D721Med (cell line): ENCODE measurements around the gene RPN1.

Experiments used
- DNase-seq: peaks from one replicate; pipeline ENCODE4 v3.0.0; 2011; ENCODE audit warnings: low spot score; ENCODE audit not compliant: insufficient read length
- FAIRE-seq: peaks from 2 replicates; lab custom pipeline; 2011; peaks lifted over from hg19 to GRCh38; lab: Jason Lieb, UNC
- CTCF ChIP-seq: IDR thresholded peaks from 2 replicates; pipeline ENCODE4 v1.5.1; 2012; ENCODE audit warnings: mild to moderate bottlenecking, control low read depth; ENCODE audit not compliant: insufficient read depth; ENCODE audit errors: missing control alignments

Gene RPN1

GRCh38 chr3:128606094-128606493 lies 44.5 kb downstream of the RPN1 start:
- FAIRE-seq = no peak
- DNase-seq = no peak
- no peak for TF ChIP-seq CTCF

DNA sequence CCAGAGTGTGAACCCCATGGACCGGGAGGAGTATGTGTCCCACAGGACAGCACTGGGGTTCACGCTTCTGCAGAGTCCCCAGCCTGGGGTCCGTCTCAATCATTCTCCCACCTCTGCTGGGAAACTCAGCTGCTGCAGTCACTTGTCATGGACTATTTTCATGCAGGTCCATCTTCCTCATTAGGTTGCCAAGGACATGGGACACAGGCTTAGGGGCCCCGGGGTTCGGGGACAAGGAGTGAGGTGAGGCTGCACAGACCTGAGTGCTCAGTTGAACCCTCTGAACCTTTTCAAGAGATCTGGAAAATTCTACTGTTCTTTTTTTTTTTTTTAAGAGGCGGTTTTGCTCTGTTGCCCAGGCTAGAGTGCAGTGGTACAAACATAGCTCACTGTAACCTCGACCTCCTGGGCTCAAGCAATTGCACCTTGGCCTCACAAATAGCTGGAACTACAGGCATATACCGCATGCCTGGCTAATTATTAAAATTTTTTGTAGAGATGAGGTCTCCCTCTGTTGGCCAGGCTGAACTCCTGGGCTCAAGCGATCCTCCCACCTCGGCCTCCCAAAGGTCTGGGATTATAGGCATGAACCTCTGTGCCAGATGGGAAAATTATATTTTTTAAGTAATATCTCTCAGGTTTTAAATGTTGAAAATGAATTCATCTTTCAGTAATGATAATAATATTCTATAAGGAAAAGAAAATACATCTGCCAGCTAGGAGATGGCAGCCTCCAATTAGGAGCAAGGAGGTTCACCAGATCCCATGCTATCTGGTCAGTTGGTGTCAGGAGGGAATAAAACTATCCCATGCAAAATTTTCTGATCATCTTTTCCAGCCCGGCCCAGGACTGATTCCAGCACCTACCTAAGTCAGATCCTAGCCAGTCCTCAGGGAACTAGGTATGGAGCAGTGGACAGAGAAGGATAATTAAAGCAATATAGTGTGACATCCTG lies 45.2 kb downstream of the RPN1 start:
- DNase-seq = no peak
- no peak for TF ChIP-seq CTCF

DNA sequence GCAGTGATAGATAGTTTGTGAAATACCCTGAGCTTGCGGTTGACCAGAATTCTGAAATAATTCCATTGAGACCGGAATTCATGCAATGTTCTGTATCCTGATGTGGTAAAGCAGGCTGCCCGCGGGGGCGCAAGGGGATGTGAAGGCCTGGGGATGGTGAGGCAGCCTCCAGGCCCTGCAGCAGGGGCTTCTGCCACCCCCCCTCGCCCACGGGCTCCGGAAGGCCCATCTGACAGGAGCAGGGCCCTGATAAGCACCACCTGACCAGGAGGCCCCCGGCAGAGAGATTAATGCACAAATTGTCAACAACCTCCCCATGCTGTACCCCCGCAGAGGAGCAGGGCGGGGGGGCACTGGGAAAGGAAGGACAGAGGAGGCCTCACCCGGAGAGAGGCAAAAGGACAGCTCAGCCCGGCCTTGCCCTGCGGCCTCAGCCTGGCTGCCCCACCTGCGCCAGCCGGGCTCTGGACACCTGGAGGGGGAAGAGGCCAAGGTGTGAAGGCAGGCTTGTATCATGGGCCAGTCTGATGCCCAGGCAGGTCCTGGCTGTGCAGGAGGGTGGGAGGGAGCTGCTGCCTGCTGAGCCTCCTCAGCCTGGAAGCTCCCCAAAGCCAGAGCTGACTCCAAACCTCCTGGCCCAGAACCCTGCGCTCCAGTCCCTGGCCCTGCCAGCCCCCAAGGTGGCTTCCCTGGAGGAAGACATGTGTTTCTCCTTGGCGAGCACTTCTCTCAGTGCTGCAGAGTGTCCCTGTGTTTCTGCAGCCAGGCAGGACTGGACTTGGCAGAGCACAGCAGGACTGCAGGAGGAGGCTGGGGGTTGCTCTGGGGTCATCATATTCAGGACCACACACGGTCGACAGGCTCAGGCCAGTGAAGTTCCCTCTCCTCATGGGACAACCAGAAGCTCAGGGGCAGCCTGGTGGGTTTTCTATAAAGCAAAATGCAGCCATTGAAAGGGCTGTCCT lies 46.5 kb downstream of the RPN1 start:
- FAIRE-seq (no peak), DNase-seq (no peak)
- TF ChIP-seq CTCF = no peak

More for the DNA sequence above, 45.2 kb downstream of the RPN1 start:
- no peak for FAIRE-seq

DNA sequence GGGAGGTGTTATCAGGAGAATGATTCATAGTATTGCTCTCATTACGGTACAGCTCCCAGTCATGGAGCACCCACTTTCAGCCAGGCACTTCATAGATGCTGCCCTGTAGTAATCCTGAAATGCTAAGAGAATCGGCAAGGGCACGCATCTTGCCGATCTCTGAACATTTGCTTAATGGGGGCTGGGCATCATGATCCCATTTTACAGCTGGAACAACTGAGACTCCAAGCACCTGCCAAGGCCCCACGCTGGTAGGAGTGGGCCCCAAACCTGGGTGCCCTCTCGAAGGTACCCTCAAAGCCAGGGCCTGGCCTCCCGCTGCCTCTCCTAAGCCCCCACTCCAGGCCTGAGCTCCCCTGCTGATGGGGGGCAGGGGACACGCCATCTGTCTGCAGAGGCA lies 47.3 kb downstream of the RPN1 start:
- DNase-seq = no peak
- no peak for FAIRE-seq
- no peak for TF ChIP-seq CTCF

DNA sequence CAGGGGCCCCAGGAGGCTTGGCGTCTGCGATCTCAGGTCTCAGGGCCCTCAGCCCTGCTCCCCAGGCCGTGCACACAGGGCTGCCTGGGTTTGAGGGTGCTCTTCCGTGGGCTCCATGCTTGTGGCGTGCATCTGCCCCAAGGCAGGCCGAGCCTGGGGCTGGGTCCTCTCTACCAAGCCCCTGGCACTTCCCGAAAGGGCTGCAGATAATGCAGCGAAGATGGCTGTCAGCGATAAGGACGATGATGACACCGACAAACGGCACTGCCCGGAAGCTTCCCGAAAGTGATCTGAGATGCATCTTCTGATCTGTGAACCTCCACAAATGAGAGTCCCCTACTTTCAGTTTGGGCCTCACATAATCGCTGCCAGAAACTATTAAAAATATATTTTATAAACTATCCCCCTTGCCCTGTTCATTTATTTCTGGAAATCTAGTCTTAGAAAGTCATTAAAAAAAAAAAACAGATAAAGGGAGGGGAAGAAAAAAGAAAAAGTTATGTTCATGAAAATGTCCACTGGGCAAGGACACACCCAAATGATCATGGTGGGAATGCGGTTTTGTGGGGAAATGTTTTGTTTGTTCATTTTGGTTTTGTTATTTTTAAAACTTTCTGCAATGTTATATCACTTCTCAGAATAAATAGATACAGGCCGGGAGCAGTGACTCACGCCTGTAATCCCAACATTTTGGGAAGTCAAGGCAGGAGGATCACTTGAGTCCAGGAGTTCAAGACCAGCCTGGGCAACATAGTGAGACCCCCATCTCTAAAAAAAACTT lies 51.5 kb downstream of the RPN1 start:
- FAIRE-seq (no peak), DNase-seq (no peak)
- no peak for TF ChIP-seq CTCF

DNA sequence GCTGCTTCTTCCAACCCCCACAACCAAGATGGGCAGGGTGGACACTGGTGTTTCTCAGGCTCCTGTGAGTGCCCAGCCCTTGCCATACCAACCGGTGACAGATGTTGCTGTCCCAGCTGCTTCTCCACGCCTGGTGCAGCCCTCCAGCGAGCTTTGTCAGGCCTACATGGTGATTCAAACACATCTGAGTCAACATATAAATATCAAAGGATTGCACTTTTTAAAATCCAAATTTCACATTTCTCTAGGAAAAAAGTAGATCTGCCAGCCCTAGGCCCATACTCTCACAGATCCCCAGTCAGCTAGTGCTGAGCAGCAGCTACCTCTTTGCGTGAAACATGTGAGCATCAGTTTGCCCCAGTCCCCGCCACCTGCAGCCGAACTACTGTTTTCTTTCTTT lies 52.7 kb downstream of the RPN1 start:
- DNase-seq = no peak

More for the DNA sequence above, 52.7 kb downstream of the RPN1 start:
- TF ChIP-seq CTCF = no peak
- no peak for FAIRE-seq
